Measurements from ENCODE around the gene YBX3. TPM values are rescaled to one million over a fixed set of nuclear protein-coding genes. Genes with fewer than 3 reads are reported as not detected.

YBX3 gene
- total and polyA plus RNA-seq, 10 donors = 87.0 to 250 (median 174) TPM

DNA sequence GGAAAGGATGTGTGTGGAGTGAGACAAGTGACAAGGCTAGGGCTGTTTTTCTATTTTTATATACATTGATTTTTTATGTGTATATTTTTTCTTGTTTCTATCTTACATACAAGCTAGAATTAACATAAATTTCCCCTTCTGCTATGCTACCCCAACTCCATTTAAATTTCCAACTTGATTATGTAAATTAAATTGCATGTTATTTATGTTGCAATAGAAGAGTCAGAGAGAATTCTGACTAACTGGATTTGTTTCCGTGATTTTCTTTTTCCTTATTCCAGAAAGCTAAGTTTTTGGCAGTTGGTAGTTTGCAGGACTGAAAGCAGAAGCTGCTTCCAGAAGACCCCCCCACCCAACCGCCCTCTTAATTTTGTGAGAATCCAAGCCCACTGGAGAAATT, 8.9 kb upstream of the YBX3 start:
- no peak for DNase-seq

DNA sequence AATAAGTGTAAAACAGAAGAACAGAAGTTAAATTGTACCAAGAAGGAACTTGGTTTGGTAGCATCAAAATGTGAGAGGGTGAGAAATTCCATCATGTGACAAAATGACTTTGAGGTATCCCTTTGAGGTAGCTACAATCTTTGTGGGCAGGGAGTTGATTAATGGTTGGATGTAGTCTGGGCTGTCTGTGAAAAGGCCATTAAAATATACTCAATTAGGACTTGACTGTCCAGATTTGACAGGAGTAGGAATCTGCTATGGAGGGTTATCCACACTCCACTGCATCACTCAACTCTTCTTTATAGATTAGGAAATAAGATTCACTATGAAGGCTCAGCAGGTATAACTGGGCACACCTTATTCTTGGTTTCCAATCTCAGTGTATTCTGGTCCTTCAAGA, 7.4 kb upstream of the YBX3 start:
- Histone ChIP-seq H3K27me3 (replicated peaks in 1 of 7) (peaks cover 0 to 12% (median 0%) of the 10 kb centered on the region in 7 donors), H3K4me3 (no peak overlapping the region), H3K9me3 (no peaks in the 10 kb centered on the region), H3K36me3 (no peaks in the 10 kb centered on the region), H3K4me1 (no peaks in the 10 kb centered on the region), H3K27ac (no peak overlapping the region)
- intact Hi-C loops (cut with DNase I; ENCODE audit: low total_unique reads) = no loop called here
- no peak for DNase-seq
- no peak for TF ChIP-seq POLR2A (IDR thresholded peaks at IDR 0.05)

More for the DNA sequence above, 8.9 kb upstream of the YBX3 start:
- no peaks in the 10 kb centered on the region for H3K4me1 ChIP-seq
- TF ChIP-seq, protein P1, sequence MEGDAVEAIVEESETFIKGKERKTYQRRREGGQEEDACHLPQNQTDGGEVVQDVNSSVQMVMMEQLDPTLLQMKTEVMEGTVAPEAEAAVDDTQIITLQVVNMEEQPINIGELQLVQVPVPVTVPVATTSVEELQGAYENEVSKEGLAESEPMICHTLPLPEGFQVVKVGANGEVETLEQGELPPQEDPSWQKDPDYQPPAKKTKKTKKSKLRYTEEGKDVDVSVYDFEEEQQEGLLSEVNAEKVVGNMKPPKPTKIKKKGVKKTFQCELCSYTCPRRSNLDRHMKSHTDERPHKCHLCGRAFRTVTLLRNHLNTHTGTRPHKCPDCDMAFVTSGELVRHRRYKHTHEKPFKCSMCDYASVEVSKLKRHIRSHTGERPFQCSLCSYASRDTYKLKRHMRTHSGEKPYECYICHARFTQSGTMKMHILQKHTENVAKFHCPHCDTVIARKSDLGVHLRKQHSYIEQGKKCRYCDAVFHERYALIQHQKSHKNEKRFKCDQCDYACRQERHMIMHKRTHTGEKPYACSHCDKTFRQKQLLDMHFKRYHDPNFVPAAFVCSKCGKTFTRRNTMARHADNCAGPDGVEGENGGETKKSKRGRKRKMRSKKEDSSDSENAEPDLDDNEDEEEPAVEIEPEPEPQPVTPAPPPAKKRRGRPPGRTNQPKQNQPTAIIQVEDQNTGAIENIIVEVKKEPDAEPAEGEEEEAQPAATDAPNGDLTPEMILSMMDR (IDR thresholded peaks at IDR 0.05 in 8 of 11, conservative IDR thresholded peaks at IDR 0.05 in 3 of 11) = no peak
- no peak for TF ChIP-seq POLR2A (IDR thresholded peaks at IDR 0.05)
- no peak for TF ChIP-seq POLR2AphosphoS5 (IDR thresholded peaks at IDR 0.05)
- no peak overlapping the region for H3K27ac ChIP-seq
- H3K4me3 ChIP-seq = no peak overlapping the region
- H3K9me3 ChIP-seq = no peaks in the 10 kb centered on the region
- H3K36me3 ChIP-seq = no peaks in the 10 kb centered on the region
- intact Hi-C loops (cut with DNase I; ENCODE audit: low total_unique reads) = no loop called here
- WGBS, 5 donors = 88 to 98% (median 95%) methylated on average over 2 of the region's 2 CpGs
- peaks cover 0 to 12% (median 0%) of the 10 kb centered on the region in 7 donors for H3K27me3 ChIP-seq (replicated peaks in 1 of 7)

DNA sequence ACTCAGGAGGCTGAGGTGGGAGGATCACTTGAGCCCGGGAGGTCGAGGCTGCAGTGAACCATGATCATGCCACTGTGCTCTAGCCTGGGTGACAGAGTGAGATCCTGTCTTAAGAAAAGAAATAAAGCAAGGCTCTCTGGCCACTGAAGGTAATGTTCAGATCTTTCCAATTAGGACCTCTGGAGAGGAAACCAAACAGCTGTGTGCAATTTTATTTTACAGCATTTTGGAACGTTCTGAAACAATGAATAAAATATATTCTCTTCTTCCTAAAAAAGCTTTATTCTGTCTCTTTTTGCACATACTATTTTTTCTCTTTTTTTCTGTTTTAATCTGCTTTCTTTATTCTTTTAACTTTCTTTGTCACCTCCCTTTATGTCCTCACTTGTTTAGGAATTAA, 5.0 kb upstream of the YBX3 start:
- no peak overlapping the region for H3K4me3 ChIP-seq
- TF ChIP-seq, protein P1 (IDR thresholded peaks at IDR 0.05 in 8 of 11, conservative IDR thresholded peaks at IDR 0.05 in 3 of 11) = no peak
- H3K27ac ChIP-seq = no peak overlapping the region
- no peaks in the 10 kb centered on the region for H3K9me3 ChIP-seq
- H3K4me1 ChIP-seq = peaks cover 0 to 14% (median 10%) of the 10 kb centered on the region in 6 donors
- intact Hi-C loops (cut with DNase I; ENCODE audit: low total_unique reads) = no loop called here
- H3K27me3 ChIP-seq (replicated peaks in 1 of 7) = peaks cover 0 to 22% (median 4%) of the 10 kb centered on the region in 7 donors
- no peaks in the 10 kb centered on the region for H3K36me3 ChIP-seq
- 83 to 93% (median 91%) methylated on average over 3 of the region's 3 CpGs for WGBS, 5 donors
- no peak for DNase-seq

DNA sequence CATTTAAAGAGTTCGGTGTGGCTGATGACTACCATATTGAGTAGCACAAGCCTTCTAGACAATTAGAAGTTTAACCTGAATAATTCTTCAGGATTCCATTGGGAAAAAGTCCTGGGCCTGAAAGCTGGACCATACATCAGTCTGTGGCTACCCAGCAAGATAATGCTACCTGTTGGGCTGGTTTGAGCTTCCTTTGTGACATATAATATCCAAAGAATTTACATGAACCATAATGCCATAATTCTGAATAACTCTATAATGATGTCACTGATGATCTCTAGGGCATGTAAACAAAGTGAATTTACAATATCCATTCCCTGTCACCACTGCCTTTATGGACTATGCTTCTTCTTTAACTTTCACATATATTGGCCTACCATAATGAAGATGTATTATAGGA, 3.8 kb upstream of the YBX3 start:
- Histone ChIP-seq H3K27ac (no peak overlapping the region), H3K9me3 (no peaks in the 10 kb centered on the region), H3K27me3 (replicated peaks in 1 of 7) (peaks cover 0 to 25% (median 7%) of the 10 kb centered on the region in 7 donors), H3K36me3 (no peaks in the 10 kb centered on the region), H3K4me1 (peaks cover 0 to 24% (median 14%) of the 10 kb centered on the region in 6 donors), H3K4me3 (no peak overlapping the region)
- 96 to 100% (median 100%) methylated on average over 1 of the region's 1 CpG for WGBS, 5 donors
- intact Hi-C loops (cut with DNase I; ENCODE audit: low total_unique reads) = no loop called here
- TF ChIP-seq POLR2AphosphoS5 (IDR thresholded peaks at IDR 0.05) = no peak
- TF ChIP-seq, protein P1 (IDR thresholded peaks at IDR 0.05 in 8 of 11, conservative IDR thresholded peaks at IDR 0.05 in 3 of 11) = no peak
- TF ChIP-seq POLR2A (IDR thresholded peaks at IDR 0.05) = no peak
- no peak for DNase-seq

DNA sequence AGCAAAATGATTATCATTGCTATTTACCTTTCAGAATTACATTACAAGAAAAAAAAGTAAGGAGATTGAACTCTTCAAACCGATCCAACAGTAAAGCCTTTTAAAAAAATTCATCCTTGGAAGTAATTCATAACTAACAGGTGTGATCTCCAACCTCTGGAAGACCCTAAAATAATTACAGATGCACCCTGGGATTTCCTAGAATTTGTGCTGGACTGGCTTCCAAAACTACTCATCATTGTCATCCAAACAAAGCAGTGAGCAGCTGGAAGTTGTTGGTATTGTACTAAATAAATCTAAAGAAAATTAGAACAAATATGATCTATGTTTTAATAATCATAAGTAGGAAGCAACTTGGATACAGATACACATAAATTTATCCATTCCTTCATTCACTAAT, 1.9 kb upstream of the YBX3 start:
- Histone ChIP-seq H3K4me1 (peaks cover 8 to 42% (median 30%) of the 10 kb centered on the region in 6 donors), H3K4me3 (no peak overlapping the region), H3K36me3 (no peaks in the 10 kb centered on the region), H3K9me3 (no peaks in the 10 kb centered on the region), H3K27me3 (replicated peaks in 1 of 7) (peaks cover 0 to 28% (median 7%) of the 10 kb centered on the region in 7 donors), H3K27ac (no peak overlapping the region)
- no peak for TF ChIP-seq POLR2A (IDR thresholded peaks at IDR 0.05)
- TF ChIP-seq, protein P1 (IDR thresholded peaks at IDR 0.05 in 8 of 11, conservative IDR thresholded peaks at IDR 0.05 in 3 of 11) = no peak
- TF ChIP-seq POLR2AphosphoS5 (IDR thresholded peaks at IDR 0.05) = no peak
- intact Hi-C loops (cut with DNase I; ENCODE audit: low total_unique reads) = no loop called here
- no peak for DNase-seq
- WGBS, 5 donors = 88 to 97% (median 94%) methylated on average over 1 of the region's 1 CpG
